NT2/D1 (cell line): ENCODE data around the gene KANSL1.

Experiments
- DNase-seq: peaks from one replicate; pipeline ENCODE4 v3.0.0-alpha.2; 2011; ENCODE audit warnings: low read depth, low spot score
- H3K27me3 ChIP-seq: 2 replicates; pipeline ENCODE4 v1.6.0; 2011; ENCODE audit warnings: mild to moderate bottlenecking; ENCODE audit not compliant: insufficient read length, insufficient read depth
- H3K36me3 ChIP-seq: 2 replicates; pipeline ENCODE4 v1.6.1; 2011; ENCODE audit warnings: mild to moderate bottlenecking, low read length, mixed read lengths; ENCODE audit not compliant: insufficient read depth, insufficient read length
- H3K4me1 ChIP-seq: 2 replicates; pipeline ENCODE4 v1.5.1; 2011; ENCODE audit not compliant: insufficient read depth, insufficient read length
- H3K4me3 ChIP-seq: 2 replicates; pipeline ENCODE4 v1.5.1; 2011; ENCODE audit warnings: low read depth; ENCODE audit not compliant: insufficient read length
- H3K9ac ChIP-seq: 2 replicates; pipeline ENCODE4 v1.6.0; 2011; ENCODE audit warnings: low read depth; ENCODE audit not compliant: insufficient read length
- H3K9me3 ChIP-seq: 2 replicates; pipeline ENCODE4 v1.5.1; 2011; ENCODE audit warnings: mild to moderate bottlenecking, low read length; ENCODE audit not compliant: insufficient read depth
- SUZ12 ChIP-seq: IDR thresholded peaks from 2 replicates; pipeline ENCODE4 v1.6.1; 2011; ENCODE audit not compliant: insufficient read length, insufficient read depth; ENCODE audit errors: extremely low read depth
- YY1 ChIP-seq: IDR thresholded peaks from 2 replicates; pipeline ENCODE4 v1.6.1; 2011; ENCODE audit not compliant: insufficient read length, insufficient read depth
- ZNF274 ChIP-seq: IDR thresholded peaks from 2 replicates; pipeline ENCODE4 v1.6.1; 2011; ENCODE audit warnings: mild to moderate bottlenecking, low read depth, low read length

The KANSL1 gene

DNA sequence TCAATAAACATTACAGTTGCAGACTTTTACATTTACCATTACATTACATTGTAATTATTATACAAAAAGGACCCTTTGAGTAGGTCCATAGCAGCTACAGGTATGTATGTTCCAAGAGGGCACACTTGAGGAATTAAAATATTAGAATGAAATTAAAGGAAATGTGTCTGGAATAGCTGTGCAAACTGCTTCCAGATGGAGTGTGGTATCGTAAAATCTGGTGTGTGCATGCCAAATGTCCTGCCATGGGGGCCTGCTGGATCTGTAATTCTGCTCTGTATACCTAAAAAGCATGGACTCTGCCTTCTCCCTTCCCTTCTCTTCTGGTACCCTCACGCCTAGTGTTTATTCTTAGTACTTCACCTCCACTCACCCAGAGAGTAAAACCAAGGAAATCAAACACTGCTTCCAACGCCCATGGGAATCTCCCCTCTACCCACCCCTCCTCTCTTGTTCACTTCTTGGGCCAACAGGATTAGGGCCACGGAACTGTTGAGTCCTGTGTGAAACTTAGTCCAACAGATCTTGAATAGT lies 155.4 kb downstream of the KANSL1 start:
- Histone ChIP-seq H3K4me1 (no peaks in the 10 kb centered on the region), H3K36me3 (peaks cover 95% of the 10 kb centered on the region), H3K27me3 (no peaks in the 10 kb centered on the region), H3K4me3 (no peak overlapping the region), H3K9ac (no peak overlapping the region), H3K9me3 (no peaks in the 10 kb centered on the region)
- TF ChIP-seq YY1: no peak
- no peak for TF ChIP-seq ZNF274
- DNase-seq: no peak

DNA sequence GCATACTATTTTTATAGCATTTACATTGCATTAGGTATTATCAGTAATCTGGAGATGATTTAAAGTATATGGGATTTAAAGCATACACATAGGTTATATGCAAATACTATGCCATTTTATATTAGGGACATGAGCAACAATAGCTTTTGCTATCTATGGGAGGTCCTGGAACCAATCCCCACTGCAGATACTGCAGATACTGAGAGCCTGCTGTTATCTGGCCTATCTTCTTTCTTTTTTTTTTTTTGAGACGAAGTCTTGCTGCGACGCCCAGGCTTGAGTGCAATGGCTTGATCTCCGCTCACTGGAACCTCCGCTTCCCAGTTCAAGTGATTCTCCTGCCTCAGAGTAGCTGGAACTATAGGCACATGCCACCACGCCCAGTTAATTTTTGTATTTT lies 156.7 kb downstream of the KANSL1 start:
- TF ChIP-seq YY1 (no peak), ZNF274 (no peak)
- Histone ChIP-seq H3K36me3 (peaks cover 95% of the 10 kb centered on the region), H3K27me3 (no peaks in the 10 kb centered on the region), H3K4me3 (no peak overlapping the region), H3K9me3 (no peaks in the 10 kb centered on the region), H3K9ac (no peak overlapping the region), H3K4me1 (no peaks in the 10 kb centered on the region)
- no peak for DNase-seq

DNA sequence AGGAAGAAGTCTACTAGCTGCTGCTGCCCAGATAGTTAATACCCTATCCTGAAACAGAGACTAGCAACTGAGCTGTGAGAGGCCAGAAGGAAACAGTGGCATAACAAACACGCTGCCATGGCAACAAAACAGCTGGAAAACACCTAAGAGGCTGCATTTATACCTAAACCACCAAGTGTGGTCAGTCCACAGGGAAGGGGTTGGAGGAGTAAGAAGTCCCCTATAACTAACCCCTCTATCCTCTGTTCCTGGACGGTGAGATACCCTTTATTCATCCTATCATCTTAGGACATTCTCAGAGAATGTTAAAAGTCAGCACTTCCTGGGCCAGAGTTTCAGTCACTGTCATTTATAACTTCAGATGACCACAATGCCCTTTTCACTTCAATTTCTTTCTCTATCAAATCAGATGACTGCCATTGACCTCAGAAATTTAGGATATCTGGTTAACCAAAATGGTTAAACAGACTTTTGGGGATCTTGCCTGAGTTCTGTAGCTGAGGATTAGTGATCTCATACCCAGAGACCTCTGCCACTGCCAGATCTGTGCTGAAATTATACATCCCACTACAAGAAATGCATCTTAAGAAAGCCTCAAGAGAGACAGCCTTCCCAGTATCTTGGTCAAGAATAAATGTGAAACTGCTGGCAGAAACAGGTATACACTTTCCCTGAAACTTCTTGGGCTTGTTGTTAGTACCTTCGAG lies 158.0 kb downstream of the KANSL1 start:
- H3K9ac ChIP-seq: no peak overlapping the region
- no peaks in the 10 kb centered on the region for H3K4me1 ChIP-seq
- H3K9me3 ChIP-seq: no peaks in the 10 kb centered on the region
- TF ChIP-seq YY1 (no peak), ZNF274 (no peak), SUZ12 (no peak)
- H3K36me3 ChIP-seq: peaks cover 96% of the 10 kb centered on the region
- H3K27me3 ChIP-seq: no peaks in the 10 kb centered on the region
- DNase-seq: no peak
- H3K4me3 ChIP-seq: no peak overlapping the region

DNA sequence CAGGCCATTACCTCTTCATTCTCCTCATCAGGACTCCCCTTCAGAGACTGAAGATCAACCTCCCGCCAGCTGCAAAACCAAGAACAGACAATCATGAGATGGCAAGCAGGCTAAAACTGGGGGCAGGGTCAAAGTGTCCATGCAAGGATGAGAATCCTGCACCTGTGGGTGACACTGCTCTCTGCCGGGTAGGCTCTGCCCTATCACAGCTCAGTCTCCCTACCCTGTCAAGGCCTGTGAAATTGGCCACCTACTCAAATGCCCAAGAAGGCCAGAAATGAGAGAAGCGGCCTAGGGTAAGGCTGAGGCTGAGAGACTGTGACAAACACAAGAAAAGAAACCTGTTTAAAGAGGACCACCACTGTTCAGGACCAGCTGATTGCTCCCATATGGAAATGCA lies 159.8 kb downstream of the KANSL1 start:
- TF ChIP-seq ZNF274: no peak
- no peak for TF ChIP-seq YY1
- TF ChIP-seq SUZ12: no peak
- Histone ChIP-seq H3K4me1 (no peaks in the 10 kb centered on the region), H3K4me3 (no peak overlapping the region), H3K9ac (no peak overlapping the region), H3K36me3 (peaks cover 95% of the 10 kb centered on the region), H3K9me3 (no peaks in the 10 kb centered on the region), H3K27me3 (no peaks in the 10 kb centered on the region)
- no peak for DNase-seq

DNA sequence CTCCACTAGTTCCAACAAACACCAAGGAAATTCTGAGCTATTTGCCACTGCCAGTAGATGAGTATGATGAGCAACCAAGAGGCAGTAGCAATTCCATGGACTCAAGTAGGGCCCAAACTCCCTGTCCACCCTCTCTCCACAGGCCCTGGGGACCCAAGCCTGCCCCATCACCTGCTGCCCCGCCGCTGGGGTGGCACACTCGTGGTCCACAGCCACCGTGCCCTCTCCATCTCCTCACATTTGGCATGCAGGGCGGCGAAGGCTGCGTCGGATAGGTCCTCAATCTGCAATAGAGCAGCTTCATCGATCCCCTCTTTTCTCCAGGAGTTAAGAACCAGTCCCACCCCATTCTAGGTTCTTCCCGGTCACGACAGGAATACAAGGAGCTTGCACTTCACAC lies 160.3 kb downstream of the KANSL1 start:
- Histone ChIP-seq H3K36me3 (peaks cover 92% of the 10 kb centered on the region), H3K4me3 (no peak overlapping the region), H3K9me3 (no peaks in the 10 kb centered on the region), H3K9ac (no peak overlapping the region), H3K4me1 (peaks cover under 1% of the 10 kb centered on the region), H3K27me3 (no peaks in the 10 kb centered on the region)
- TF ChIP-seq ZNF274 (no peak), SUZ12 (no peak), YY1 (no peak)
- no peak for DNase-seq

DNA sequence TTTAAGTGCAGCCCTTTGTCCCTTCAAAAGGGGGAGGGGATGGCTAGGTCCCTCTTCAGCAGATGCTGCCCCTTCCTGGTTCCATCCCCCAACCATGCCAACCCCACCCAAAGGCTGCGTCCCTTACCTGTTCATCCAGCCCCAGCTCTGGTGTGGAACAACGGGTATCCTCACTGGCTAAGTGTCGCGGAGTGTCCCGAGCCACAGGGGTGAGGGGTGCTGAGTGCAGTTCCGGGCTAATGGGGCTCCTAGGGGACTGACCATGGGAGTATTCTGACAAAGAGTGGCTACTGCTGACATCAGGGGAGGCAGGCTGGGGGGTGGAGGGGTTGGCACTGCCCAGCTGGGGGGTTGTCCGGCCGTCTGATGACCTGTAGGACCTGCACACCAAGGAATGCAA lies 161.3 kb downstream of the KANSL1 start:
- Histone ChIP-seq H3K4me3 (no peak overlapping the region), H3K9me3 (no peaks in the 10 kb centered on the region), H3K9ac (no peak overlapping the region), H3K4me1 (peaks cover 10% of the 10 kb centered on the region), H3K36me3 (peaks cover 87% of the 10 kb centered on the region), H3K27me3 (no peaks in the 10 kb centered on the region)
- TF ChIP-seq SUZ12 (no peak), ZNF274 (no peak), YY1 (no peak)
- no peak for DNase-seq

DNA sequence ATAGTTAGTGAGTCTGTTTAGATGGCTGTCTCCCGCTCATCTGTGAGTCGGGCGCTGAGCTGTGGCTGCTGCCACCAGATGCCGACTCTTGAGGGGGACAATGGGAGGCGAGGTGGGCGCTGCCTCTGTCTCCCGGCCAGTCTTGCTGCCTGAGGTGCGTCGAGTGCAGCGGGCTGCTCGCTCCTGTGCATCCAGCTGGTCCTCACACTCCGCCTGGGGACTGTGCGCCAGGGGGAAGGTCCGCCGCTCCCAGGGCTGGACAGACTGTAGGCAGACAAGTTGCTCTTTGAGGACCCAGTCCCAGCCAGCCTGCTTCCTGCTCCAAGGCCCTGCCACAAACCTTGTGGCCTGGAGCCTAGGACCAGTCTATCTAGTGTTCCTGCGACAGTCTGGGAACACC lies 161.8 kb downstream of the KANSL1 start:
- no peak overlapping the region for H3K4me3 ChIP-seq
- H3K9ac ChIP-seq: no peak overlapping the region
- DNase-seq: no peak
- TF ChIP-seq YY1: no peak
- TF ChIP-seq ZNF274: no peak
- no peak for TF ChIP-seq SUZ12
- no peaks in the 10 kb centered on the region for H3K27me3 ChIP-seq
- H3K9me3 ChIP-seq: no peaks in the 10 kb centered on the region
- H3K36me3 ChIP-seq: peaks cover 87% of the 10 kb centered on the region
- peaks cover 15% of the 10 kb centered on the region for H3K4me1 ChIP-seq

DNA sequence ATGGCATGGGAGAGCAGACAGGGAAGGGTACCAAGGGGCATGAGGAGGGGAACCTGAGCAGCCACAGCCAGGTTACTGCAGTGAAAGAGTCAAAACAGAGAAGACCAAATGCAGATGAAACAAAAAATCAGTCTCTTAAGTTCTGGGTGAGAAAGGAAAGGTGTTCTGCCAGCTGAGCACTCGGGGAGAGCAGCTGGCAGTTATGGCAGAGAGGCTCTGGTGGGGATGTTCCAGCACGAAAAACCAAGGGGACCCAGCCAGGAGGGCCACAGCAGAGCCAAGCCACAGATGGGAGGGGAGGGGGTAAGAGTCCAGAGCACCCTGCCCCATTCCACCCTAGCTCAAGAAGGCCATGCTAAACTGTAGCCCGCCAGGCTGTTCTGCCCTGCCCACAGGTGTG lies 162.5 kb downstream of the KANSL1 start:
- no peak overlapping the region for H3K9ac ChIP-seq
- TF ChIP-seq ZNF274 (no peak), YY1 (no peak), SUZ12 (no peak)
- H3K4me1 ChIP-seq: peaks cover 16% of the 10 kb centered on the region
- DNase-seq: no peak
- H3K4me3 ChIP-seq: no peak overlapping the region
- H3K27me3 ChIP-seq: no peaks in the 10 kb centered on the region
- H3K9me3 ChIP-seq: no peaks in the 10 kb centered on the region
- H3K36me3 ChIP-seq: peaks cover 86% of the 10 kb centered on the region
